ENCODE data around the gene MARCHF2.

MARCHF2 gene

GRCh38 chr19:8455018-8455417 lies 41.9 kb downstream of the MARCHF2 start:
- no peak for DNase-seq

- no peak for DNase-seq
Measured at GRCh38 chr19:8456064-8456463, 43.0 kb downstream of the MARCHF2 start.

- DNase-seq: no peak
Measured at GRCh38 chr19:8457209-8457608, 44.1 kb downstream of the MARCHF2 start.

GRCh38 chr19:8457827-8458226 lies 44.7 kb downstream of the MARCHF2 start:
- no peak for DNase-seq

GRCh38 chr19:8458380-8458779 lies 45.3 kb downstream of the MARCHF2 start:
- no peak for DNase-seq

- no peak for DNase-seq
Measured at GRCh38 chr19:8459095-8459494, 46.0 kb downstream of the MARCHF2 start.

GRCh38 chr19:8459520-8460270 lies 46.6 kb downstream of the MARCHF2 start:
- no peak for DNase-seq

- DNase-seq: no peak
Measured at GRCh38 chr19:8460516-8461298, 47.6 kb downstream of the MARCHF2 start.

GRCh38 chr19:8461376-8461775 lies 48.3 kb downstream of the MARCHF2 start:
- no peak for DNase-seq

- DNase-seq: no peak
Measured at GRCh38 chr19:8461891-8462290, 48.8 kb downstream of the MARCHF2 start.

GRCh38 chr19:8462571-8462970 lies 49.5 kb downstream of the MARCHF2 start:
- DNase-seq: no peak

GRCh38 chr19:8463365-8463764 lies 50.3 kb downstream of the MARCHF2 start:
- DNase-seq: no peak

- DNase-seq: no peak
Measured at GRCh38 chr19:8466018-8466417, 52.9 kb downstream of the MARCHF2 start.

GRCh38 chr19:8468124-8468523 lies 55.0 kb downstream of the MARCHF2 start:
- no peak for DNase-seq

GRCh38 chr19:8468761-8469373 lies 55.8 kb downstream of the MARCHF2 start:
- no peak for DNase-seq

- no peak for DNase-seq
Measured at GRCh38 chr19:8469613-8470368, 56.7 kb downstream of the MARCHF2 start.

GRCh38 chr19:8473648-8474476 lies 60.8 kb downstream of the MARCHF2 start:
- no peak for DNase-seq

GRCh38 chr19:8475005-8475404 lies 61.9 kb downstream of the MARCHF2 start:
- no peak for DNase-seq

GRCh38 chr19:8476524-8476923 lies 63.4 kb downstream of the MARCHF2 start:
- DNase-seq: no peak

GRCh38 chr19:8477889-8478288 lies 64.8 kb downstream of the MARCHF2 start:
- DNase-seq: no peak

- DNase-seq: no peak
Measured at GRCh38 chr19:8478598-8478997, 65.5 kb downstream of the MARCHF2 start.

GRCh38 chr19:8481201-8481600 lies 68.1 kb downstream of the MARCHF2 start:
- DNase-seq: no peak

Measured in NCI-H345 (cell line).